Keratinocyte (primary cell): ENCODE measurements around the gene ABHD2.

Experiments used
- EZH2 ChIP-seq: IDR thresholded peaks from one replicate; pipeline ENCODE4 v1.6.1; 2012; ENCODE audit warnings: inconsistent platforms, mild to moderate bottlenecking, low read length, moderate library complexity
- TF ChIP-seq, protein P1 (sequence below), 3 experiments: IDR thresholded peaks in 1 of 3; conservative IDR thresholded peaks in 1 of 3; optimal IDR thresholded peaks in 1 of 3; 2 replicates in 2 of 3; 3 replicates in 1 of 3; pipeline versions ENCODE3 to v1.5.1; 2011; ENCODE audit warnings: low read length in 3 of 3, mild to moderate bottlenecking in 3 of 3, moderate library complexity in 2 of 3, control low read depth in 1 of 3, inconsistent platforms in 1 of 3; ENCODE audit not compliant: insufficient read depth in 2 of 3; ENCODE audit errors: extremely low read depth in 1 of 3

DNA sequence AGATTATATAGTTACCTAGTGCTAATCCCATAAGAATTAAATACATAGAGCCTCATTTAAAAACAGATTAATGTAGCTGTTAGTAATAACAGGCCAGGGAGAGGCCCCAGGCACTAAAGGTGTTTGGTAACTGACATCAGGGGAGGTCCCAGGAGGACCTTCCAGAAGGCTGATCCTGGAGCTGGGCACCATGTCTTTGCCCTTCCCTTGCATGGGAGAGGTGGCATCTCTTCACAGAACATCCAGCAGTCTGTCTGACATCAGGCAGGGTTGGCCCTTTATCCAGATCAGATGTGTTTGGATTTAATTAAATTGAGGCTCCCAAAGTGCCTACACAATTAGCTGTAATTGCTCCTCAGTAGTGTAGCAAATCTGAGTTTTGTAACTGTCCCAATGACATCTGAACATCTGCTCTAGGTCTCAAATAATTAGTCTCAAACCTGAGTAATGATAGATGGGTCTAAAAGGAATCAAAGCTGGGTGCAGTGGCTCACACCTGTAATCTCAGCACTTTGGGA is 80.1 kb downstream of the ABHD2 start:
- TF ChIP-seq, protein P1, sequence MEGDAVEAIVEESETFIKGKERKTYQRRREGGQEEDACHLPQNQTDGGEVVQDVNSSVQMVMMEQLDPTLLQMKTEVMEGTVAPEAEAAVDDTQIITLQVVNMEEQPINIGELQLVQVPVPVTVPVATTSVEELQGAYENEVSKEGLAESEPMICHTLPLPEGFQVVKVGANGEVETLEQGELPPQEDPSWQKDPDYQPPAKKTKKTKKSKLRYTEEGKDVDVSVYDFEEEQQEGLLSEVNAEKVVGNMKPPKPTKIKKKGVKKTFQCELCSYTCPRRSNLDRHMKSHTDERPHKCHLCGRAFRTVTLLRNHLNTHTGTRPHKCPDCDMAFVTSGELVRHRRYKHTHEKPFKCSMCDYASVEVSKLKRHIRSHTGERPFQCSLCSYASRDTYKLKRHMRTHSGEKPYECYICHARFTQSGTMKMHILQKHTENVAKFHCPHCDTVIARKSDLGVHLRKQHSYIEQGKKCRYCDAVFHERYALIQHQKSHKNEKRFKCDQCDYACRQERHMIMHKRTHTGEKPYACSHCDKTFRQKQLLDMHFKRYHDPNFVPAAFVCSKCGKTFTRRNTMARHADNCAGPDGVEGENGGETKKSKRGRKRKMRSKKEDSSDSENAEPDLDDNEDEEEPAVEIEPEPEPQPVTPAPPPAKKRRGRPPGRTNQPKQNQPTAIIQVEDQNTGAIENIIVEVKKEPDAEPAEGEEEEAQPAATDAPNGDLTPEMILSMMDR (optimal IDR thresholded peaks at IDR 0.05 in 1 of 3, IDR thresholded peaks at IDR 0.05 in 1 of 3, conservative IDR thresholded peaks at IDR 0.05 in 1 of 3; ENCODE audit: extremely low read depth in 1 of 3, insufficient read depth in 2 of 3, low read length in 3 of 3), result no peak
- TF ChIP-seq EZH2, result no peak
